Astrocyte (in vitro differentiated cells and primary cell): Measurements from ENCODE around the gene LCN10.

Experiments used
- CTCF ChIP-seq: IDR thresholded peaks from 2 replicates; pipeline ENCODE4 v1.5.1; 2011; ENCODE audit warnings: low read depth, mild to moderate bottlenecking, inconsistent platforms, low read length, moderate library complexity; ENCODE audit not compliant: insufficient read depth
- EZH2 ChIP-seq: IDR thresholded peaks from 2 replicates; pipeline ENCODE4 v1.6.1; 2012; ENCODE audit warnings: mild to moderate bottlenecking, low read length, inconsistent platforms; ENCODE audit not compliant: insufficient read depth

- TF ChIP-seq CTCF, result no peak
- TF ChIP-seq EZH2, result no peak
Observed at GRCh38 chr9:136771907-136772415, 29.2 kb upstream of the LCN10 start.
